GM12872 (cell line): ENCODE results near the gene VPS50.

Source experiments
- TF ChIP-seq, protein P1 (sequence below): IDR thresholded peaks from 3 replicates; pipeline ENCODE4 v1.5.1; 2011; ENCODE audit warnings: low read depth, mild to moderate bottlenecking, low read length, moderate library complexity; ENCODE audit not compliant: insufficient read depth

The VPS50 gene

DNA sequence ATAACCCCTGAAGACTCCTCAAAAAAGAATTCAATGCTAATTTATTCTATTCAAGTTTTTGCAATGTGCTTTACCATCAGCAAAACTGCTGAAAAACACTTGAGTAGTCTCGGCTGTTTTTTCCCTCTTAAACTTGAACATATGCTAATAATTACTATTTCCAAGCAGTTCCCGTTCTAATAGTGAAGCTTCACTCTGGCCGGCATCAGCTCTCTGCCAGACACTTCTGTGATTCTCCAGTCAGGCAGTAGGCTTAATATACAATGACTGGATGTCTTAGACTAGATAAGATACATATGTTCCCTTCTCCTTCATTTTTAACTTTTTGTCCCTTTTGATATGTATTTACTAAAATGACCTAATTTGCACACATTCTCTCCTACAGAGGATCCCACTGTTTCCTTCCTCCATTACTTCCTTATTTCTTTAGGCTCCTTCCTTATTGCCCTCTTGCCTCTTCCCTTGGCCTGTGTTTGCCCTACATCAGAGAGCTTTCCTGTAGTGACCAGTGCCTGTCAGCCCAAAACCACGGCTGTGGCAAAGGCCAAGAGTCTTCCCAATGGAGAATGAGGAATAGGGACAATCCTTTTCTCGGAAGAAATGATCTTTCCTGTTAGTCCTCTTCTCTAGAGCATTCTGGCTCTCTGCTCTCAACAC, 29.4 kb upstream of the VPS50 start:
- TF ChIP-seq, protein P1, sequence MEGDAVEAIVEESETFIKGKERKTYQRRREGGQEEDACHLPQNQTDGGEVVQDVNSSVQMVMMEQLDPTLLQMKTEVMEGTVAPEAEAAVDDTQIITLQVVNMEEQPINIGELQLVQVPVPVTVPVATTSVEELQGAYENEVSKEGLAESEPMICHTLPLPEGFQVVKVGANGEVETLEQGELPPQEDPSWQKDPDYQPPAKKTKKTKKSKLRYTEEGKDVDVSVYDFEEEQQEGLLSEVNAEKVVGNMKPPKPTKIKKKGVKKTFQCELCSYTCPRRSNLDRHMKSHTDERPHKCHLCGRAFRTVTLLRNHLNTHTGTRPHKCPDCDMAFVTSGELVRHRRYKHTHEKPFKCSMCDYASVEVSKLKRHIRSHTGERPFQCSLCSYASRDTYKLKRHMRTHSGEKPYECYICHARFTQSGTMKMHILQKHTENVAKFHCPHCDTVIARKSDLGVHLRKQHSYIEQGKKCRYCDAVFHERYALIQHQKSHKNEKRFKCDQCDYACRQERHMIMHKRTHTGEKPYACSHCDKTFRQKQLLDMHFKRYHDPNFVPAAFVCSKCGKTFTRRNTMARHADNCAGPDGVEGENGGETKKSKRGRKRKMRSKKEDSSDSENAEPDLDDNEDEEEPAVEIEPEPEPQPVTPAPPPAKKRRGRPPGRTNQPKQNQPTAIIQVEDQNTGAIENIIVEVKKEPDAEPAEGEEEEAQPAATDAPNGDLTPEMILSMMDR = no peak

DNA sequence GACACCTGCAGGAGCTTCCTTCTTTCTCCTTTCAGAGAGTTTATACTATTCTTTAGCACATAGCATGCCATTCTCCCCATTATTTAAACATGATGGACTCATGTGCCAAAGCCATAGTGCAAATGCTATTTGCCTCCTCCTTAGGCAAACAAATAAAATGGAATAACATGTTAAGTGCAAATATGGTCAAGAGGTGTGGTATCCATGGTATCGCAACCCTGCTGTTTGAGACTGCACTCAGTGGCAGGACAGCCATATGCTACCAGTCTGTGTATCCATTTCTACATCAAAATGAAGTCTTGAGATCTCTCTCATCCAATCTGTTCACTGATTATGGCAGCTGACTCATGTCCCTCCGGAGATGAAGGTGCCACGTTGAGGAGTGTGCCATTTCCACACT, 28.7 kb upstream of the VPS50 start:
- TF ChIP-seq, protein P1 = no peak

DNA sequence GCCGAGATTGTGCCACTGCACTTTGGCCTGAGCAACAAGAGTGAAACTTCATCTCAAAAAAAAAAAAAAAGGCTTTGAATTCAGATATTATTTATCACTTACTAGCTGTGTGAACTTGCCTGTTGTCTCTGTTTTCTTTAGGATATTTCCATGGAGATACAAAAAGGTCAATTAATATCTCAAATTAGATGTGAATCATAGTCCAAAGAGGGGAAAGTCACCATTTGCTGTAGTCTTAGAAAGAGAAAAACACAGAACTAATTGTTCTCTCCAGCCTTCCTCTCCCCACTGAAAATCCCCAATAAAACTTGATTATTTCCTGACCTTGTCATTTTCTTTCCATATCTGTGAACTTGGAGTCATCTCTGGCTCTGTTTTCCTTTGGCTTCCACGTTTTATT, 27.1 kb upstream of the VPS50 start:
- TF ChIP-seq, protein P1 = no peak

DNA sequence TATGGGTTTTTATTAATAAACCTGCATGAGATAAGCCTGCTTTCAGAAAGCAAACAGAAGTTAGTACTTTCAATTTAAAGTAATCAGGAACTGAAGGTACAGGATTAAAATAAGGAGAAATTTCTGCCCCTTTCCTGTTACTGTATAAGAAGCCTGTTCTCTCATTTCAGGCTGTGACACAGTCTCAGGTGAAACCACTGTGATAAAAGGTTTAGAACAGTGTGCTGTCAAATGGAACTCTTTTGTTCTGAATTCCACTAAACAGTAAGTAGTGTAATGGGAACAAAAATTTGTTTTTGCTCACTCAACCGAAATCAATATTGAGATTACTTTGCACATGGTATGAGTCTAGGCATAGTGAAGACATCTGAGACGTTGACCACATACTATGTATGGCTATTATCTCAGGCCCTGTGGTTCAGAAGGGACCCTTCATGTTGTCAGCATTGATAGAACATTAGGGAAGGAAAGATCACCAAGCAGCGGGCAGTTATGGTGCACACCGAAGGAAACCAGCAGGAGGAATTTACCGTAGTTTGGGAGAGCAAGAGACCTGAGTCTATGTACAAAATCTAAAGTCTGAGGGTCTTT, 20.8 kb upstream of the VPS50 start:
- TF ChIP-seq, protein P1 = no peak

DNA sequence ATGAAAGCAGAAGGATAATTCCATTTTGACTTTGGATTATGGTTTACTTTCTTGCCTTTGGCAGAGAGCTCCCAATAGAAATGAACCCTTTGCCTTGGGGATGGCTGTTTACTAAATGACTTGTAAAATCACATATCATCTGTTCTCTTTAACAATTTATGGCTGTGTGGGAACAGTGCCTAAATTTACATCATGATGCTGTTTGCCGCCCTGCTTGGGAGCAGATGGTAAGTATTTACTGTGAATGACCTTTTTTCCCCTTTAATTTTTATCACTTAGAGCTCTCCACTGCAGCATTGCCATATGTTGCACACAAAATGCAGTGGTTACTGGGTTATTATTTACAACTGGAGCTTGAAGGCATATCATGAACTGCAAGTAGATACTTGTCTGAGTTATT, 19.3 kb upstream of the VPS50 start:
- TF ChIP-seq, protein P1 = no peak

DNA sequence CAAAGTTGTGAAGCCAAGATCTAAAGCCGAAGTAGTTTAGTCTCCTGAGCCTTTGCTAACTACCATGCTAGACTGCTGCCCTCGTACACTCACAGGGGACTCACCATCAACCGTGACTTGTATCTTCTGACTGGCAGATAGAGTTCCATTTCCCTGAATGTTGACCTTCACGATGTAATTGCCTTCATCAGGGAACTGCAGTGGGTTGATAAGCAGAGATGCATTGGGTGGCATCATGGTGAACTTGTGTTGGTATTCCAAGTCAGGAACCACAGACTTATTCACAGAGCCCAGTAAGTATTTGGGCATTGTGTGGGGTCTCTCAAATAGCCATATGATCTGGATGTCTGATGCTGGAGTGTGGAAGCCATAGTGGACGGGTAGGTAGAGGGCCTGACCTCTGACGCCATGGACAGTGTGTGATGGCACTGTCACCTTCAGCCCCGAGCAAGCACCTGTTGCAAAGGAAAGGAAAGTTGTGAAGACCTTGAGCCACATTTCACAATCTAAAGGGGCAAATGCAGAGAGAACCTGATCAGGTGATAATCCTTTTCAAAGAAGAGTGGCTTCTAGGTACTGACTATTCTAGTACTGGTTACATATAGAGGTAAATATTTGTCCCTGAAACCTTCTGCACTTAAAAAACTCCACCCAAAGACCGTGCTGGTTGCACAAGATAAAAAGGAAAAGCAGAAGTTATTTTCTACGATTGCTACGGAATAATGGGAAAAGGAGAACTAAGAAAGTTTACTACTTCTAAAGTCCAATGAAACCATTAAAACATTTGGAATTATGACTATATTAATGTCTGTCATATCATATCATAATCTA, 13.0 kb upstream of the VPS50 start:
- TF ChIP-seq, protein P1 = no peak

DNA sequence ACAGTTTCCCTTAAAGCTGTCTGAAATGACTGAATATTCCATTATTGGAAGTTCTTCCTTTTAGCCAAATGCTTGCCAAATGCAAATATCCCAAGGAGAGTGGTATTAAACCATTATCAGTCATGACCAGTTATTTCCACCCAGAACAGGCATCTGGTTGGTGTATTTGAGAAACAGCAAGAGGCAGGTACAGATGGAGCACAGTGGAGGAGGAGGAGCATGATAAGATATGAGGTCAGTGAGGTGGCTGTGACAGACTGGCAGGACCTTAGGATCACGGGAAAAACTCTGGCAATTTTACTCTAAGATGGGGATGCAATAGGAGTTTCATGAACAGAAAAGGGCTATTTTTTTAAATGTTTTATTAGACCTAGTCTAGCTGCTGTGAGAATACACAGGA, 12.3 kb upstream of the VPS50 start:
- TF ChIP-seq, protein P1 = no peak
